ENCODE results near the gene PTBP3.

Gene PTBP3

GRCh38 chr9:112168197-112168596 is 165.2 kb downstream of the PTBP3 start:
- DNase-seq (ENCODE audit: low read depth) = no peak
- no peak overlapping the region for H3K4me3 ChIP-seq (ENCODE audit: low read depth, low read length)
- in situ Hi-C loops (cut with HindIII; ENCODE audit: low sequenced_read_pairs) = no loop called here
- TF ChIP-seq, protein P1, sequence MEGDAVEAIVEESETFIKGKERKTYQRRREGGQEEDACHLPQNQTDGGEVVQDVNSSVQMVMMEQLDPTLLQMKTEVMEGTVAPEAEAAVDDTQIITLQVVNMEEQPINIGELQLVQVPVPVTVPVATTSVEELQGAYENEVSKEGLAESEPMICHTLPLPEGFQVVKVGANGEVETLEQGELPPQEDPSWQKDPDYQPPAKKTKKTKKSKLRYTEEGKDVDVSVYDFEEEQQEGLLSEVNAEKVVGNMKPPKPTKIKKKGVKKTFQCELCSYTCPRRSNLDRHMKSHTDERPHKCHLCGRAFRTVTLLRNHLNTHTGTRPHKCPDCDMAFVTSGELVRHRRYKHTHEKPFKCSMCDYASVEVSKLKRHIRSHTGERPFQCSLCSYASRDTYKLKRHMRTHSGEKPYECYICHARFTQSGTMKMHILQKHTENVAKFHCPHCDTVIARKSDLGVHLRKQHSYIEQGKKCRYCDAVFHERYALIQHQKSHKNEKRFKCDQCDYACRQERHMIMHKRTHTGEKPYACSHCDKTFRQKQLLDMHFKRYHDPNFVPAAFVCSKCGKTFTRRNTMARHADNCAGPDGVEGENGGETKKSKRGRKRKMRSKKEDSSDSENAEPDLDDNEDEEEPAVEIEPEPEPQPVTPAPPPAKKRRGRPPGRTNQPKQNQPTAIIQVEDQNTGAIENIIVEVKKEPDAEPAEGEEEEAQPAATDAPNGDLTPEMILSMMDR (IDR thresholded peaks at IDR 0.05; ENCODE audit: low read depth, low read length, missing control alignments) = no peak
